HCEC 1CT (cell line): Measurements from ENCODE around the gene ZNF486.
"Not testable (repeated sequence)": the region's sequence is repeated elsewhere in the genome, so short reads cannot be mapped to it uniquely, and the experiment has no call there.

ENCODE experiments used
- DNase-seq: peaks from one replicate; pipeline ENCODE4 v3.0.0-alpha.2; 2017

ZNF486 gene

GRCh38 chr19:20167020-20167644, at the start of gene ZNF486:
ZNF486 (plus strand) TSS chr19:20167214; CDS start chr19:20167331, 117 bp downstream.
- DNase-seq, result peak; percentile 88

GRCh38 chr19:20118064-20118839, 48.8 kb upstream of the ZNF486 start:
- not testable (repeated sequence) for DNase-seq

- DNase-seq, result no peak
Measured at GRCh38 chr19:20124879-20125278, 42.1 kb upstream of the ZNF486 start.

GRCh38 chr19:20132933-20133332, 34.1 kb upstream of the ZNF486 start:
- DNase-seq, result not testable (repeated sequence)

GRCh38 chr19:20137714-20138113, 29.3 kb upstream of the ZNF486 start:
- DNase-seq, result not testable (repeated sequence)

GRCh38 chr19:20151617-20152145, 15.3 kb upstream of the ZNF486 start:
- no peak for DNase-seq

GRCh38 chr19:20152506-20152905, 14.5 kb upstream of the ZNF486 start:
- DNase-seq, result not testable (repeated sequence)

GRCh38 chr19:20153281-20153680, 13.7 kb upstream of the ZNF486 start:
- DNase-seq, result no peak

GRCh38 chr19:20154636-20155035, 12.4 kb upstream of the ZNF486 start:
- no peak for DNase-seq

GRCh38 chr19:20162821-20163220, 4.2 kb upstream of the ZNF486 start:
- no peak for DNase-seq

GRCh38 chr19:20164456-20164855, 2.6 kb upstream of the ZNF486 start:
- no peak for DNase-seq

- no peak for DNase-seq
Measured at GRCh38 chr19:20165971-20166592, 932 bp upstream of the ZNF486 start.

GRCh38 chr19:20167651-20168122, 673 bp downstream of the ZNF486 start:
- DNase-seq, result peak; percentile 62

GRCh38 chr19:20171285-20171684, 4.3 kb downstream of the ZNF486 start:
- DNase-seq, result no peak

- DNase-seq, result not testable (repeated sequence)
Measured at GRCh38 chr19:20175848-20176247, 8.8 kb downstream of the ZNF486 start.

GRCh38 chr19:20179956-20180355, 12.9 kb downstream of the ZNF486 start:
- DNase-seq, result not testable (repeated sequence)

- DNase-seq, result no peak
Measured at GRCh38 chr19:20182222-20182785, 15.3 kb downstream of the ZNF486 start.

GRCh38 chr19:20186174-20186573, 19.2 kb downstream of the ZNF486 start:
- no peak for DNase-seq

- no peak for DNase-seq
Measured at GRCh38 chr19:20197747-20198146, 30.7 kb downstream of the ZNF486 start.

- no peak for DNase-seq
Measured at GRCh38 chr19:20209051-20209450, 42.0 kb downstream of the ZNF486 start.

- DNase-seq, result not testable (repeated sequence)
Measured at GRCh38 chr19:20214366-20214765, 47.4 kb downstream of the ZNF486 start.

GRCh38 chr19:20221605-20222004, 54.6 kb downstream of the ZNF486 start:
- not testable (repeated sequence) for DNase-seq

GRCh38 chr19:20233105-20233504, 66.1 kb downstream of the ZNF486 start:
- no peak for DNase-seq
